ENCODE measurements around the gene WDFY4.
"Not testable (repeated sequence)": the region's sequence is repeated elsewhere in the genome, so short reads cannot be mapped to it uniquely, and the experiment has no call there.

The WDFY4 gene, protein sequence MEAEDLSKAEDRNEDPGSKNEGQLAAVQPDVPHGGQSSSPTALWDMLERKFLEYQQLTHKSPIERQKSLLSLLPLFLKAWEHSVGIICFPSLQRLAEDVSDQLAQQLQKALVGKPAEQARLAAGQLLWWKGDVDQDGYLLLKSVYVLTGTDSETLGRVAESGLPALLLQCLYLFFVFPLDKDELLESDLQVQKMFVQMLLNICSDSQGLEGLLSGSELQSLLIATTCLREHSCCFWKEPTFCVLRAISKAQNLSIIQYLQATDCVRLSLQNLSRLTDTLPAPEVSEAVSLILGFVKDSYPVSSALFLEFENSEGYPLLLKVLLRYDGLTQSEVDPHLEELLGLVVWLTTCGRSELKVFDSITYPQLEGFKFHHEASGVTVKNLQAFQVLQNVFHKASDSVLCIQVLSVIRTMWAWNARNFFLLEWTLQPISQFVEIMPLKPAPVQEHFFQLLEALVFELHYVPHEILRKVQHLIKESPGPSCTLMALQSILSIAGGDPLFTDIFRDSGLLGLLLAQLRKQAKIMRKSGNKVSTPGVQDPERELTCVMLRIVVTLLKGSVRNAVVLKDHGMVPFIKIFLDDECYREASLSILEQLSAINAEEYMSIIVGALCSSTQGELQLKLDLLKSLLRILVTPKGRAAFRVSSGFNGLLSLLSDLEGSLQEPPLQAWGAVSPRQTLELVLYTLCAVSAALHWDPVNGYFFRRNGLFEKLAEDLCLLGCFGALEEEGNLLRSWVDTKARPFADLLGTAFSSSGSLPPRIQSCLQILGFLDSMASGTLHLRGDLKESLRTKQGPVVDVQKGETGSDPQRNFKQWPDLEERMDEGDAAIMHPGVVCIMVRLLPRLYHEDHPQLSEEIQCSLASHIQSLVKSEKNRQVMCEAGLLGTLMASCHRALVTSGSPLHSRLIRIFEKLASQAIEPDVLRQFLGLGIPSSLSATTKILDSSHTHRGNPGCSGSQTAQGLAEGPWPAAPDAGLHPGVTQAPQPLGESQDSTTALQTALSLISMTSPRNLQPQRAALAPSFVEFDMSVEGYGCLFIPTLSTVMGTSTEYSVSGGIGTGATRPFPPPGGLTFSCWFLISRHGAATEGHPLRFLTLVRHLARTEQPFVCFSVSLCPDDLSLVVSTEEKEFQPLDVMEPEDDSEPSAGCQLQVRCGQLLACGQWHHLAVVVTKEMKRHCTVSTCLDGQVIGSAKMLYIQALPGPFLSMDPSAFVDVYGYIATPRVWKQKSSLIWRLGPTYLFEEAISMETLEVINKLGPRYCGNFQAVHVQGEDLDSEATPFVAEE (N-terminal part only)

DNA sequence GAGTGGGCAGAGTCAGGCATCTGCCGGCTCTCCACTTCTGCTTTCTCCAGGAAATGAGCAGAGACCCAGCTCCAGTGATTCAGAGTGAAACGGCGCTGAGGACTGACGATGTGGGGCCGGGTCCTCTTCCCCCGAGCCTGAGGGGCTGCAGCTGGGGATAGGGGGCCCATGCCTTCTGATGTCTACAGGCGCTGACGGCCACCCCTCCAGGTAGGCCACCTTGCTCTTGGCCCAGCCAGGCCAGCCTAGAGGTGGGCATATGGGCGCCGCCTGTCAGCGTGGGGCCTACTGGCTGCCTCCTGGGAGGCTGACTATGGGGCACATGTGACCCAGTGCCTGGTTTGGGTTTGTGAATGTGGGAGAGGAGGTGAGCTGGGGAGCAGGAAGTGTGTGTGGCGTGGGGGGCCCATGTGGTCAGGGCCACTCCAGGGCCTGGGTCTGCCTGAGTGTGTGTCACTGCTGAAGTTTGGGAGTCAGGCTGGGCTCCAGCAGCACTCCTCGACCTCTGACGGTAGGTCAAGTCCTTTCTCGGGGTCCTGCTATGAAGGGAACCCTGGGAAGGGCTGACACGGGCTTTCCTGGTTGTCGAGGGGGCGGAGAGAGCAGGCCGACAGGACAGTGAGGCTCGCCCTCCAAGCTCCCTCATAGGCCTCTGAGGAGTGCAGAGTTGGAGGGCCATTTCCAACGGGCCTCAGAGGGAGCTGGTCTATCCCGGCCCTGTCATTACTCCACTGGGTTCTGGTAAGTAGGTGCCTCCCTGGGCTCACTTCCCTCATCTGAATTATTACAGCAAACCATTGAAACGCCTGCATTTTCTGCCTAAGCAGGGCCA, at the start of gene WDFY4:
TSS of gene WDFY4 (plus strand) at position 82 of the 832 bp plus-strand sequence. CDS start 24,860 bp downstream, outside the sequence.
- no peak for DNase-seq

DNA sequence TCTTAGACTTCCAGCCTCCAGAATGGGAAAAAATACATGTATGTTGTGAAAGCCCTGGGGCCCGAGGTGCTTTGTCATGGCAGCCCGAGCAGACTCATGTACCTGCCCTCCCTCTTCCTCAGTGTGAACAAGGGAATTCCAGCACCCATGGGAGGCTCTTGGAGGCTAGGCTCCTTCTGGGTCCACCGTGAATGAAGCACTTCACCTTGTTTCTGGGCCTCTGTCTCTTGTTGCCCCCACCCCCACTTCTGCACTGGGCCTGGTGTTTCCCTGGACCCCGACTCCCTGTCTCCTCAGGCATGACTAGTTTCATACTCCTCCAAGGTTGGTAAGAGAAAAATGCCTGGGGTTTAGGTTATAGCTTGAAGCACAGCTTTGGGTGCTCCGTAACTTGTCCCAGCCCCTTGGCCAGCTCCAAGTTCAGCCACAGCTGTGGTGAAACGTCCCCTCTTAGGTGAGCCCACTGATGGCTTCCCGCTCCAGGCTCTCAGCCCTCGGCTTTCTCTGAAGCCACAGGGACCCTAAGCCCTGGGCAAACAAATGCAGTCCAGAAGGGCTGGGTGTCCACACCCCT, 49.6 kb upstream of the WDFY4 start:
- DNase-seq: no peak

DNA sequence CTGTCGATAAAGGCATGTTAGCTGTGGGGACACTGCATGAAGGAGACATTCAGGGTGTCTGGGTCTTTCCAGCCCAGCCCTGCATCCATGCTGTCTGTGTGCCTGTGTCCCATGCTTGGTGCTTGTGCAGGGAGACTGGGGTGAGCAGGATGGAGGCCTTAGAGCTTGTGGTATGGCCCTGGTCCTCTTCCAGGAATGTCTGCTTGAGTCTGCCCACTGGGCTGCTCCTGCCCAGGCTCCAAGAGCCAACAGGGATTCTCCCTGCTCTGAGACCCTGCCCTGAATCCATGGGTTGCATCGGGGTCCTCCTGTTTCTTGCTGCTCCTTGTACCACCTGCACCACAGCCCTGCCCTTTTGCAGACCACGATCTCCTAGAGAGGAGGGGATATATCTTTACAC, 48.4 kb upstream of the WDFY4 start:
- no peak for DNase-seq

DNA sequence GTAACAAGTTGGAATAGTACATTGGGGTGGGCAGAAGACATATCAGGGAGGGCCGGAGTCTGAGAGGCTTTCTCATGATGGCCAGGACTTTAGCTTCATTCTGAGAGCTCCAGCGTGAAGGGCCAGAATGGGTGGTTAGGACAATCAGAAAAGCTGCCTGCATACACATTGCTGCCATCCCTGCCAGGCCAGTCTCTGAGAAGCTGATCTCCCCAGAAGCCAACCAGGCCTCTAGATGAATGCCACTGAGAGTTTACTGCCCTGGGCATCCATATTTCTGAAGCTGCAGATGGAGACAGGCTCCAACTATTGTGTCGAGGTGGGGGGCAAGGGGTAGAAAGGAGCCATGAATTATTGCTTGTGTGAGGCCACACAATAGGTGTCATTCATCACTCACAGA, 47.8 kb upstream of the WDFY4 start:
- DNase-seq: no peak

DNA sequence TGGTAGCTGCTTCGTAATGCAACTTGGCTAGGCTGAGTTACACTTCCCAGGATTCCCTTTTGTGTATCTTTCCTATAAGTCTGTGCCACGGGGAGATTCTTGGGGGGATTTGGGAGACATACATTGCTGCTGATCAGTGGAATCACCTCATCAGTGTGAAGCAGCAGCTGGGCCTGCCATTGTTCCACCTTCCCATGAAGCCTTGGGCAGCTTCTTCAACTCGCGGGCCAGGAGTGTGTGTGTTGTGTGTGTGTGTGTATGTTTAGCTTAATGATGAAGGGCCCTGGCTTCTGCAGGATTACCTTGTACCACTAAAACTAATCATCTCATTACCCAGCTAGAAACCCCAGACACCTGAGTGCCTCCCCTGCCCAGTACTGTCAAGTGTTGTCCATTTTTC, 46.5 kb upstream of the WDFY4 start:
- DNase-seq: no peak

DNA sequence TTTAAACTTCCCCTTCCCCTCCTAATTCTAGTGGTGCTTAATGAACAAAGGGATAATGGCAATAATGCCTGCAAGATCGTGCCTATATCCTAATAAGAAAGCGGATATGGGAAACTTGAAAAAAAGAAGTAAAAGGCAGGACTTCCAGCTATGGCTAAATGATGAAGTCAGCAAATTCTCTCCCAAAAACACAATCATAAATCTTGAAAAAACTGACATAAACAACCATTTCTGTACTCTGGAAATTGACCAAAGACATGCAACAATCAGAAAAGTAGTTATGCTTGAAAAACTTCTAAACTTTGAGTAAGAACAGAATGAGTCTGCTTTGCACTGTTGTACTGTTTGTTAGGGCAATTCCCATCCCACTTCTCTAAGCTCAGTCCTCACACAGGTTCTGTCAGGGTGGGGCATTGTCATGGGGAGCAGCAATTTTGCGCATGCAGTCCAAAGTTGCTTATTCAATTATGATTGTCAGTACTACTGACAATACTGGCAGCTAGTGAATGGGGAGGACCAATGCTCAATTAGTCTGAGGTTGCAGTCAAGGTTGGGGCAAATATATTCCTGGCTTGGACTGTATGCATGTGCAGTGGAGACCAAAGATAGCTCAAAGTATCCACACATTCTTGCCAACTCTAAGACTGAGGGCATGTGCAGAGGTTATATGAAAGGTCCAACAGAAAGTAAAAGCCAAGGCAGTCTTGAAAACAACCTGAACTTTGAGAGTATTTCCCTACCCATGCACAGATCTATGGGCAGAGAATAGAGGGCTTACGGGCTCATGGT, 45.7 kb upstream of the WDFY4 start:
- no peak for DNase-seq

DNA sequence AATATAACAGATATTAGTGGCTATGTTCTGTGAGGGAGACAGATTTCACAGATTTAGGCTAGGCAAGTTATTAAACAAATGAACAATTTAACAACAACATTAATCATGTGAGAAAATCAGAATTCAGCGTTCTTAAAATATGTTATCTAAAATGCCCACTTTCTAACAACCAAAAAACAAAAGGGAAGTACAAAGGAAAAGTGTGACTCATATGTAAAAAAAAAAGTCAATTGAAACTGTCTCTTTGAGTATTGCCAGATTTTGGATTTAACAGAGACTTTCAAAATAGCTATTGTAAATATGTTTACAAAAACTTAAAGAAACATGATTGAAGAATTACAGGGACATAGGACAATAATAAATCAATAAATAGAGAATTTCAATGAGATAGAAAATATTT, 45.0 kb upstream of the WDFY4 start:
- no peak for DNase-seq

DNA sequence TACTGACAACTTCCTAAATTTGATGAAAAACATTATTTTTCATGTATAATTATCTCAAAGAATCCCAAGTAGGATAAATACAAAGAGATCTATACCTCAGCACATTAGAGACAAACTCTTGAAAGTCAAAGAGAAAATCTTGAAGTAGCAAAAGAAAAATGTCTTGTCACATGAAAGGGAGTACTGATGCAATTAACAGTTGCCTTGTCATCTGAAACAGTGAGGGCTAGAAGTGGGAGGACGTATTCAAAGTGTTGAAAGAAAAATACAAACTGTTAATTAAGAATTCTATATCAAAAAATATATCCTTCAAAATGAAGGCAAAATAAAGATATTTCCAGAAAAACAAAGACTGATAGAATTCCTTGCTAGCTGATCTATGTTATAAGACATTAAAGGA, 44.3 kb upstream of the WDFY4 start:
- no peak for DNase-seq

DNA sequence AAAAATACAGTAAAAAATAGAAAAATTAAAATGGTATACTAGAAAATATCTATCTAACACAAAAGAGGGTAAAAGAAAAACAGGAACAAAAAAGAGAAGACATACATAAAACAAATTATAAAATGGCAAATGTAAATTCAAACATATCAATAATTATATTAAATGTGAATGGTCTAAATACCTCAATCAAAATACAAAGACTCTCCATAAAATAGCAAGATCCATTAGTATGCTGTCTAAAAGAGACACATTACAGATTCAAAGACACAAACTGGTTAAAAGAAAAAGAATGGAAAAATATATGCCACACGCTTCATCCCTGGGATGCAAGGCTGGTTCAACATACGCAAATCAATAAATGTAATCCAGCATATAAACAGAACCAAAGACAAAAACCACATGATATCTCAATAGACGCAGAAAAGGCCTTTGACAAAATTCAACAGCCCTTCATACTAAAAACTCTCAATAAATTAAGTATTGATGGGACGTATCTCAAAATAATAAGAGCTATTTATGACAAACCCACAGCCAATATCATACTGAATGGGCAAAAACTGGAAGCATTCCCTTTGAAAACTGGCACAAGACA, 43.5 kb upstream of the WDFY4 start:
- DNase-seq: not testable (repeated sequence)

DNA sequence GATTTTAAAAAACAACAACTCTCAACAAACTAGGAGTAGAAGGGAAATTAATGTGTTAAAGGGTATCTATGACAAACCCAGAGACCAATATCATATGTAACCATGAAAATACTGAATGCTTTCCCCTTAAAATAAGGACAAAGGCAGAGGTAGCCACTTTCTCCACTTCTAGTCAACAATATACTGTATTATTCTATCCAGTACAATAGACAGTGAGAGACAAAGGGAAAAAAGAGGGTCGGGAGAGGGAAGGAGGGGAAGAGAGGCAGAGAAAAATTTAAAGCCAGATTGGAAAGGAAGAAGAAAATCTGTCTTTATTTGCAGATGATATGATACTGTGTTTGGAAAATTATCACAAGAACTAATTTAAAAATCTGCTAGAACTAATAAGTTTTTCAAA, 39.1 kb upstream of the WDFY4 start:
- no peak for DNase-seq

DNA sequence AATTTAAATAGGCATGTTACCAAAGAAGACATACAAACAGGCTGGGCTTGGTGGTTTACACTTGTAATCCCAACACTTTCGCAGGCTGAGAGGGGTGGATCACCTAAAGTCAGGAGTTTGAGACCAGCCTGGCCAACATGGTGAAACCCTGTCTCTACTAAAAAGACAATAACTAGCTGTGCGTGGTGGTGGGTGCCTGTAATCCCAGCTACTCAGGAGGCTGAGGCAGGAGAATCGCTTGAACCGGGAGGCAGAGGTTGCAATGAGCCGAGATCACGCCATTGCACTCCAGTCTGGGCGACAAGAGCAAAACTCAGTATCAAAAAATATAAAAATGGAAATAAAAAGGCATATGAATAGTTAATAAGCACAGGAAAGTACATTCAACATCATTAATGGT, 37.6 kb upstream of the WDFY4 start:
- not testable (repeated sequence) for DNase-seq

DNA sequence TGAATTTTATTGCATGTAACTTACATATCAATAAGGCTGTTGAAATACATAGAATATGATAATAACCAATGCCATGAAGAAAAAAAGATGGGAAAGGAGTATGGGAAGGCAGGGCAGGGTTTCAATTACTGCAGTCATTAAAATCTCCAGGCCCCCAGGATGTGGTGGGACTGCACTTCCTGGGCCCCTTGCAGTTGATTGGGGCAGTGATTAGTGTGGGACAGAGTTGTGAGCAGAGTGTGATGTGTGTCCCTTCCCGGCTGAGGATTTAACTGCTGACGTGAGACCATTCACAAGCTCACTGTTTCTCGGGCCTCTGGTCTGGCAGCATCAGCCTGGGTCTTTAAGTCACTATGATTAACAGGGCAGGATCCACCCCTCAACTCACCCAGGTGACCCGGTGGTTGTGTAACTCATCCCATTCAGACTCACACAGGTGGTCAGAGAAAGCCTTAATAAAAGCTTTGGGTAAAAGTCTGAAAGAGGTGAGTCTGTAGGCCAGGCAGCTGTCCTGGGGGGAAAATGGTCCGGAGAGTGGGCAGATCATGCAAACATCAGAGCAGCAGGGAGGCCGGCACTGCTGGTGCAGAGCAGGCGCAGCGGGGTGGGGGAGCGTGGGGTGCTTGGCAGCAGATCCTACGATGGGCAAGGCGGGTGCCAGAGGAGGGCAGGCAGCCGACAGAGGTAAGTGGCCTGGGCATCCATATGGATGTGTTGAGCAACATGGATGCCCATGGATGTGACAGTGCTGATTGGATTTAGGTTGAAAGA, 36.3 kb upstream of the WDFY4 start:
- no peak for DNase-seq

DNA sequence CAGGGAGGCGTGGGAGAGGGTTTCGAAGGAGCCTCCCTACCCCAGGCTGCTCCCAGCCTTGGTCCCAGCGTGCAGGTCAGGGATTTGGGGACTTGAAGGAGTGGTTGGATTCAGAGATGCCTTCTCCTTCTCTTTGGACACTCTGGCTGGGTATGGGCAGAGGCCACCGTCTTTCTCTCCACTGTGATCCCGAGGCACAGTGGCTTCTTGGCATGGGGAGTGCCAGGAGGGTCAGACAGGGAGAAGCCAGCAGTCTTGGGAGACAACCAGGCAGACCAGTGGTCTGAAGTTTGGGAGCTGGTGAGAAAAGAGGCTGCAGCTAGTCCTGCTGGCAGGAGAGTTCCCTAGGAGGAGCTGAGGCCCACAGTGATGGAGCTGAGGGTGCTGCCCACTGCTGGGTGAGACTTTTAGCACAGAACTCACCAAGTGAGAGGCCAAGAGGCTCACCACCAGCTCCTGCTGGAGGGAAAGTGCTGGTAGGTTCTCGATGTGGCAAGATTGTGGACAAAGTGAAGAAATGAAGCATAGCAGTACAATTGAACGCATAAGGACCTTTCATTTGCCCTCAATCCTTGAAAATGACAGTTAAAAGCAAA, 35.2 kb upstream of the WDFY4 start:
- DNase-seq: peak; percentile 34

DNA sequence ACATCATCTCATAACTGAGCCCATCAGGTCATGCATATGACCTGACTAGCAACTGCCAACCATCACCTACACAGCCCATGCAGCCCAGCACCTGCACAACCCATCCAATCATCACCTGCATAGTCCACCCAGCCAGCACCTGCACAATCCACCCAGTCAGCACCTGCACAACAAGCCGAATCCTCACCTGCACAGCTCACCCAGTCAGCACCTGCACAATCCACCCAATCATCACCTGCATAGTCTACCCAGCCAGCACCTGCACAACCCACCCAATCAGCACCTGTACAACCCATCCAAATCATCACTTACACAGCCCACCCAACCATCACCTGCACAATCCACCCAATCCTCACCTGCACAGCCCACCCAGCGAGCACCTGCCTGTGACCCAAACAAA, 33.4 kb upstream of the WDFY4 start:
- DNase-seq: no peak

DNA sequence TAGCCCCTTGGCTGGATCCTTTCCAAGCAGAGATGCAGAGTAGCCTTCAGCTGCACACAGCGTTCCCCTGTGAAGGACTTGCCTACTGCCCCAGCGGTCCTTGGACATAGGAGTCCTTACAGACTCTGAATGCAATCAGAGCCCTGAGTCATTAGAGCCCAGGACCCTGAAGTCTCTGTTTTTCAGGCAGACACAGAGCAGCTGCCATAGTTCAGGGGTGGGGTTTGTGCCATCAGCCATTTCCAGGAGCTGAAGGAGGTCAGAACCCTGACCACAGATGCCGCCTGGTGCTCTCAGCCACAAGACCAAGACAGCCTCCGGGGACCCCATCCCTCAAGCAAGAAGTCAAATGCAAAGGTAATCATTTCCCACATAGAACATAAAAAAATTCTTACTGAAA, 32.8 kb upstream of the WDFY4 start:
- DNase-seq: no peak

DNA sequence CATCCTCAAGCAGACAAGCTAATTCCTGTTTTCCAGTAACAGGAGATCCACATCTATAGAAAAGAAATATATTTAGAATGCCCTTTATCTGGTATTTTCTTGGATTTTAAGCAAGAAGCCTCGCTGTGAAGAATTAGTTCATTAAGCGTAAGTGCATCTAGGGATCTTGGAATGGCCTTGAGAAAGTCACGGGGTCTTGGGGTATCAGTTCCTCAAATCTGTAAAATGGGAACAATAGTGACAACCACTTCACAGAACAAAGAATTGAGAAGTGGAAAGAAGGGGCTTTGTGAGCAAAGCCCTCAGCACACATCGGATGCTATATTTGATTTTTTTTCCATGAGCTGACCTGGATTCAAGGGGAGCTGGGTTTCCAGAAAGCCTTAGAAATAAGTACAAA, 32.3 kb upstream of the WDFY4 start:
- DNase-seq: no peak

DNA sequence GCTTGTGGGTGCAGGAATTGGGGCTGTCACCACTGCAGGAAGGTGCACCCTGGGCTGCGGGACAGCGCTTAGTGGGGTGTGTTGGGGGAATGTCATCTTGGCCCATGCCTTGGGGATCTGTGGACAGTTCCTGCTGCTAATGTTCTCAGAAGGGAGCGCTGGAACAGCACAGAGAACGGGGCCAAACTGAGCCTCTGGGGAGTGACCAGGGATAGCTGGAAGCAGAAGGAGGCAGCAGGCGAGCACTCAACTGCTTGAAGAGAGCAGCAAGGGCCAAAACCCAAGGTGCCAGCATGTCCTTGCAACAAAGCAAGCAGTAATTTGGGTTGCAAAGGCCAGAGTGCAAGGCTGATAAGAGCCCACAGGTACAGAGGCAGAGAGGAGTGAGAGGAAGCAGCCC, 31.3 kb upstream of the WDFY4 start:
- no peak for DNase-seq

DNA sequence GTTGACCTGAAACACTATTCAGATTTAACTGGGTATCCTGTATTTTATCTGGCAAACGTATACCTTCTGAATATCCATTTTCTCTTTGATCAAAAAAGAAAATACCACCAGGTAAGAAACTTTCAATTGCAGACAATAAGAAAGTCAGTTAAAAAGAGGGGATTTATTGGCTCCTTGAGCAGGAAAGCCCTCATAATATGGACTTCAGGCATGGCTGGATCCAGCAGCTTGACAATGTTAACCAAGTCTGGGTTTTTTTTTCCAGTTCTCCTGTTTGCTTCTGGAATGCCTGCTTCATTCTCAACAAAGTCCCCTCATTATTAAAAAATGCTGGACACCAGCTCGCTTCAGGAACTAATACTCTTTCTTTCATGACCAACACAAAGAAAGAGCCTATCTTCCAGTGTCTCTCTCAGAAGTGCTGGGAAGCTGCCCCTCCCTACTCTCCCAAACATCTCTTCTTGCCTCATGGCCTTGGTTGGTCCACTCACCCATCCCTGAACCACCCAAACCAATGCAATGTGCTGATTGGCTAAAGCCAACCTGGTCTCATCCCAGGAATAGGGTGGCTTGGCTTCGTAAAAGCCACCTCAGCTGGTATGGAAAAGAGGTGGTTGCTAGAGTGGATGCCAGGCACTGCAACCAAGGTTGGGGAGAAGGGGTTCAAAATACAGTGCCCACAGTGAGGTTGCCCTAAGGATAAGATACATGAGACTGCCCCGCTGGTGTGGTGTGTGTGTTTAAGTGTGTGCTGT, 30.6 kb upstream of the WDFY4 start:
- no peak for DNase-seq

Measured in NK-92 treated with Interleukin-12 subunit alpha and Interleukin-12 subunit beta, amount 100 ng/mL, for 24 hours (cell line).